Progenitor cell of endocrine pancreas (in vitro differentiated cells): ENCODE measurements around the gene BPIFA3. TPM values are rescaled to one million over a fixed set of nuclear protein-coding genes. Genes with fewer than 3 reads are reported as not detected.

Experiments
- DNase-seq: peaks from one replicate; pipeline ENCODE4 v3.0.0; 2021; ENCODE audit warnings: low spot score; ENCODE audit not compliant: unreplicated experiment
- H3K27ac Mint-ChIP-seq: 2 replicates; pipeline ENCODE4 v1.8.0; 2021; ENCODE audit warnings: mild to moderate bottlenecking, moderate library complexity, mixed read lengths
- H3K27me3 Mint-ChIP-seq: 2 replicates; pipeline ENCODE4 v1.8.0; 2021; ENCODE audit warnings: mixed read lengths
- H3K36me3 Mint-ChIP-seq: 2 replicates; pipeline ENCODE4 v1.8.0; 2022; ENCODE audit warnings: mixed read lengths; ENCODE audit not compliant: insufficient read depth
- H3K4me1 Mint-ChIP-seq: 2 replicates; pipeline ENCODE4 v1.8.0; 2021; ENCODE audit warnings: low read depth, mixed read lengths
- H3K4me3 Mint-ChIP-seq: 2 replicates; pipeline ENCODE4 v1.8.0; 2021; ENCODE audit warnings: low read depth, mild to moderate bottlenecking, moderate library complexity, mixed read lengths
- H3K9me3 Mint-ChIP-seq: 2 replicates; pipeline ENCODE4 v1.8.0; 2021; ENCODE audit warnings: low read depth, mixed read lengths
- CTCF ChIP-seq: fragments of 200-600 bp; sonication (generic); IDR thresholded peaks from one replicate; pipeline ENCODE4 v1.5.0; 2021; ENCODE audit warnings: antibody characterized with exemption, mild to moderate bottlenecking; ENCODE audit not compliant: unreplicated experiment
- total RNA-seq: library from RNA; stranded (reverse); gene quantifications from 2 replicates; pipeline ENCODE4 v1.2.1, GENCODE V29; 2021

Gene BPIFA3
- total RNA-seq, 1 donor from 2014 or later: not detected

- H3K4me1 Mint-ChIP-seq: no peaks in the 10 kb centered on the region
- no peaks in the 10 kb centered on the region for H3K27me3 Mint-ChIP-seq
- H3K4me3 Mint-ChIP-seq: no peak overlapping the region
- no peak for TF ChIP-seq CTCF
- no peaks in the 10 kb centered on the region for H3K36me3 Mint-ChIP-seq
- H3K9me3 Mint-ChIP-seq: peaks cover 3% of the 10 kb centered on the region
- no peak overlapping the region for H3K27ac Mint-ChIP-seq
- no peak for DNase-seq
These were observed 35.3 kb downstream of the BPIFA3 start for GRCh38 chr20:33252460-33252859.

GRCh38 chr20:33255005-33255404, 37.9 kb downstream of the BPIFA3 start:
- Mint-ChIP-seq H3K4me3 (no peak overlapping the region), H3K4me1 (no peaks in the 10 kb centered on the region), H3K27ac (no peak overlapping the region), H3K36me3 (no peaks in the 10 kb centered on the region), H3K9me3 (peaks cover 3% of the 10 kb centered on the region), H3K27me3 (no peaks in the 10 kb centered on the region)
- no peak for TF ChIP-seq CTCF
- no peak for DNase-seq

GRCh38 chr20:33257237-33257636, 40.1 kb downstream of the BPIFA3 start:
- H3K36me3 Mint-ChIP-seq: no peaks in the 10 kb centered on the region
- DNase-seq: no peak
- no peaks in the 10 kb centered on the region for H3K4me1 Mint-ChIP-seq
- no peak for TF ChIP-seq CTCF
- H3K27ac Mint-ChIP-seq: no peak overlapping the region
- H3K9me3 Mint-ChIP-seq: peaks cover 3% of the 10 kb centered on the region
- no peak overlapping the region for H3K4me3 Mint-ChIP-seq
- peaks cover 4% of the 10 kb centered on the region for H3K27me3 Mint-ChIP-seq

- peaks cover 3% of the 10 kb centered on the region for H3K9me3 Mint-ChIP-seq
- no peaks in the 10 kb centered on the region for H3K36me3 Mint-ChIP-seq
- H3K4me3 Mint-ChIP-seq: no peak overlapping the region
- DNase-seq: no peak
- peaks cover 4% of the 10 kb centered on the region for H3K27me3 Mint-ChIP-seq
- no peak for TF ChIP-seq CTCF
- no peaks in the 10 kb centered on the region for H3K4me1 Mint-ChIP-seq
- no peak overlapping the region for H3K27ac Mint-ChIP-seq
These were observed 42.2 kb downstream of the BPIFA3 start for GRCh38 chr20:33259371-33259770.

- no peaks in the 10 kb centered on the region for H3K9me3 Mint-ChIP-seq
These were observed 44.3 kb downstream of the BPIFA3 start for GRCh38 chr20:33261465-33261864.

More at GRCh38 chr20:33261465-33261864, 44.3 kb downstream of the BPIFA3 start:
- Mint-ChIP-seq H3K4me1 (no peaks in the 10 kb centered on the region), H3K36me3 (no peaks in the 10 kb centered on the region), H3K27me3 (peaks cover 8% of the 10 kb centered on the region), H3K4me3 (no peak overlapping the region), H3K27ac (no peak overlapping the region)
- DNase-seq: no peak
- no peak for TF ChIP-seq CTCF
